ENCODE results near the gene AUTS2.
A peak's percentile ranks its signal among the peaks of the same experiment; 100 is the strongest.

Gene AUTS2

GRCh38 chr7:70598976-70599375, 1000.7 kb downstream of the AUTS2 start:
- DNase-seq (ENCODE audit: low spot score), result no peak

- DNase-seq (ENCODE audit: low spot score), result no peak
Observed at GRCh38 chr7:70599446-70600190, 1001.3 kb downstream of the AUTS2 start.

GRCh38 chr7:70600993-70601392, 1002.7 kb downstream of the AUTS2 start:
- DNase-seq (ENCODE audit: low spot score), result no peak

GRCh38 chr7:70602117-70602516, 1003.8 kb downstream of the AUTS2 start:
- DNase-seq (ENCODE audit: low spot score), result no peak

- no peak for DNase-seq (ENCODE audit: low spot score)
Observed at GRCh38 chr7:70607281-70607680, 1009.0 kb downstream of the AUTS2 start.

GRCh38 chr7:70607759-70608158, 1009.5 kb downstream of the AUTS2 start:
- no peak for DNase-seq (ENCODE audit: low spot score)

GRCh38 chr7:70608229-70608628, 1010.0 kb downstream of the AUTS2 start:
- DNase-seq (ENCODE audit: low spot score), result no peak

- DNase-seq (ENCODE audit: low spot score), result no peak
Observed at GRCh38 chr7:70612811-70613210, 1014.5 kb downstream of the AUTS2 start.

GRCh38 chr7:70614237-70615045, 1016.2 kb downstream of the AUTS2 start:
- DNase-seq (ENCODE audit: low spot score), result peak; percentile 62

GRCh38 chr7:70615066-70615606, 1016.9 kb downstream of the AUTS2 start:
- DNase-seq (ENCODE audit: low spot score), result no peak

GRCh38 chr7:70616211-70616610, 1017.9 kb downstream of the AUTS2 start:
- no peak for DNase-seq (ENCODE audit: low spot score)

- no peak for DNase-seq (ENCODE audit: low spot score)
Observed at GRCh38 chr7:70616821-70617220, 1018.5 kb downstream of the AUTS2 start.

- no peak for DNase-seq (ENCODE audit: low spot score)
Observed at GRCh38 chr7:70618020-70618551, 1019.8 kb downstream of the AUTS2 start.

GRCh38 chr7:70619130-70619529, 1020.9 kb downstream of the AUTS2 start:
- DNase-seq (ENCODE audit: low spot score), result no peak

- no peak for DNase-seq (ENCODE audit: low spot score)
Observed at GRCh38 chr7:70619659-70620058, 1021.4 kb downstream of the AUTS2 start.

- DNase-seq (ENCODE audit: low spot score), result no peak
Observed at GRCh38 chr7:70620333-70621055, 1022.2 kb downstream of the AUTS2 start.

- DNase-seq (ENCODE audit: low spot score), result no peak
Observed at GRCh38 chr7:70621954-70622600, 1023.8 kb downstream of the AUTS2 start.

GRCh38 chr7:70622936-70623335, 1024.7 kb downstream of the AUTS2 start:
- DNase-seq (ENCODE audit: low spot score), result no peak

GRCh38 chr7:70624500-70625103, 1026.3 kb downstream of the AUTS2 start:
- DNase-seq (ENCODE audit: low spot score), result no peak

- peak; percentile 33 for DNase-seq (ENCODE audit: low spot score)
Observed at GRCh38 chr7:70627461-70627860, 1029.2 kb downstream of the AUTS2 start.

- no peak for DNase-seq (ENCODE audit: low spot score)
Observed at GRCh38 chr7:70630440-70630817, 1032.2 kb downstream of the AUTS2 start.
